Measurements from ENCODE around the gene ARL17A.
"Not testable (repeated sequence)": the region's sequence is repeated elsewhere in the genome, so short reads cannot be mapped to it uniquely, and the experiment has no call there.

ARL17A gene

GRCh38 chr17:46579083-46580075, at the start of gene ARL17A:
Gene ARL17A (minus strand): TSS chr17:46579691. CDS start chr17:46576322, 3,369 bp downstream.
- DNase-seq (ENCODE audit: low read depth), result not testable (repeated sequence)

DNA sequence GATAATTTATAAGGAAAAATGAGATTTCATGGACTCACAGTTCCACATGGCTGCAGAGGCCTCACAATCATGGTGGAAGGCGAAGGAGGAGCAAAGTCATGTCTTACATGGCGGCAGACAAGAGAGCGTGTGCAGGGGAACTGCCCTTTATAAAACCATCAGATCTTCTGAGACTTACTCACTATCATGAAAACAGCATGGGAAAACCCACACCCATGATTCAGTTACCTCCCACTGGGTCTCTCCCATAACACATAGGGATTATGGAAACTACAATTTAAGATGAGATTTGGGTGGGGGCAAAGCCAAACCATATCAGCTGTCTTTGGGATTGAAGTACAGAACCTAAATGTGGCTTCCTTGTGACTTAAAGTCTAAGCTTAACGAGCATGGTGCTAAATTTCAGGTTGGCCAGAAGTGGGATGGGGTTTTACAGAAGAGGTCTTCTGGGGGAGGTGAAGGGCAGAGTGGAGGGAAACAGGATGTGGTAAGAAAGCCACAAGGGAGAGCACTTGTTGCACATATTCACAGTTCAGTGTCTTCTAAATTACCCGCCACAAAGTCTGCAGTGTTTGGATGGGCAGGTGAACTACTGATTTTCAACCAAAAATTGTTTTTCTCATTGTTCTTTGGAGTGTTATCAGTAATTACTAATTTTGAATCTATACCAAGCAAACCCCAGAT, 49.4 kb upstream of the ARL17A start:
- DNase-seq (ENCODE audit: low read depth), result not testable (repeated sequence)

DNA sequence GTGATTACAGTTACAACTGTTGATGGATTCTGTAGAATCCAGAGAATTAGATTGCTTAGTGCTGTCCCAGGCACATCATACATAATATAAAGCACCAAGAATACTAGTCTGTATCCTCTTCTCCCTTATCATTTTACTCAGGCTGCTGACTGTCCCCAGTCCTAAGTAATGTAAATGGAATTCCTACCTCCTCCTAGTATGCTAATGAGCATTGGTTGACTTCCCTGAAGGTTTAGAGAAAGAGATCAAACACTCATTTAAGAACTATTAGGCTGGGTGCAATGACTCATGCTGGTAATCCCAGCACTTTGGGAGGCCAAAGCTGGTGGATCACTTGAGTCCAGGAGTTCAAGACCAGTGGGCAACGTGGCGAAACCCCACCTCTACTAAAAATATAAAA, 48.0 kb upstream of the ARL17A start:
- DNase-seq (ENCODE audit: low read depth), result not testable (repeated sequence)

GRCh38 chr17:46624726-46625125, 45.2 kb upstream of the ARL17A start:
- DNase-seq (ENCODE audit: low read depth), result not testable (repeated sequence)

DNA sequence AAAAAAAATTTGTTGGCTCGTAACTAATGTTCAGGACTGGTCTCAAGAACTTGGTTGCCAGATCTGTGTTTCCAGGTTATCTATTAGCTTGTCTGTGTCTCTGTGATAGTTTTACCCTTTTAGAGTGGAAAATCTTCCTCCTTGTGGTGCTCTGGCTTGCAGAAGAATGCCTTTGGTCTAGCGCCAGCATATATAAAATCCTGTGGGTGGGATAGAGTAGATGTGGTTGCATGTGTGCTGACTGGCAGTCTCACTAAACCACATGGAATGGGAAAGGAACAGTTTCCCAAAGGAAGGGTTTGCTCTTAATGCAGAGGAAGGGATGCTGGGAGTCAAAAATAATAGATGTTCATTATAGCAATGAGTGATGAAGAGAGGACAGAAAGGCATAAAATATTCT, 44.3 kb upstream of the ARL17A start:
- not testable (repeated sequence) for DNase-seq (ENCODE audit: low read depth)

DNA sequence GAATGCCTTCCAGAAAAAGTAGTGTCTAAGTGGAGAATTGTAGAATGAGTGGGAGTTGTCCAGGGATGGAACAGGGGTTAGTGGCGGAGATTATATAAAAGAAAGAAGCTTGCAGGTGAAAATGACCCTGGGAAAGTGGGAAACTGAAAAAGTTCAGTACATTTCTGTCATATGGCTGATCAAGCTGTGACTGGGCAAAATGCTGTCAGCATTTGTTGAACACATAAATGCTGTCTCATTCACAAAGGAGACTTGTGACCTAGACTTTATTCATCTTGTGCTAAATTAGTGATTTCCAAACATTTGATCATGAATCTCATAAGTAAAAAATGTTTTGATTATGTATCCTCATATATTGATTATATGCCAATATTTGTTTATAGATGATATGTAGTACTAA, 39.5 kb upstream of the ARL17A start:
- not testable (repeated sequence) for DNase-seq (ENCODE audit: low read depth)

DNA sequence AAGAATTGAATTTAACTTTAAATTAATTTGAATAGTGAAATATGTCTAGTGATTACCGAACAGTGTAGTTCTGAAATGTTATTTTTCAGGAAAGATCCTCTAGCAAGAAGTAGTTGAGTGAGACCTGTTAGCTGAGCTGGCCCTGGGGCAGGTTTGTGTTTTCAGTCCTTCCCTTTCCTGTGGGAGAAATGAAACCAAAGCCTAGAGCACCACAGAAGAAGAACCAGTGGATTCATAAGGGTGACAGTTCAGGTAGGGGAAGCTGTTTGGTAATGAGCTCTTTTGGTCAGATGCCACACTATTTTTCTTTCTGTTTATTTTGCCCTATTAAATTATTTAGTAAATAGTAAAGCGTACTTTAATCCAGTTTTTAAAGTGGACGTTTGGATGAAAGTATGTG, 37.6 kb upstream of the ARL17A start:
- not testable (repeated sequence) for DNase-seq (ENCODE audit: low read depth)

- not testable (repeated sequence) for DNase-seq (ENCODE audit: low read depth)
Measured at GRCh38 chr17:46613876-46614275, 34.4 kb upstream of the ARL17A start.

GRCh38 chr17:46611304-46611703, 31.8 kb upstream of the ARL17A start:
- DNase-seq (ENCODE audit: low read depth), result not testable (repeated sequence)

GRCh38 chr17:46603125-46603524, 23.6 kb upstream of the ARL17A start:
- not testable (repeated sequence) for DNase-seq (ENCODE audit: low read depth)

GRCh38 chr17:46600767-46601166, 21.3 kb upstream of the ARL17A start:
- not testable (repeated sequence) for DNase-seq (ENCODE audit: low read depth)

GRCh38 chr17:46598344-46598931, 18.9 kb upstream of the ARL17A start:
- DNase-seq (ENCODE audit: low read depth), result not testable (repeated sequence)

DNA sequence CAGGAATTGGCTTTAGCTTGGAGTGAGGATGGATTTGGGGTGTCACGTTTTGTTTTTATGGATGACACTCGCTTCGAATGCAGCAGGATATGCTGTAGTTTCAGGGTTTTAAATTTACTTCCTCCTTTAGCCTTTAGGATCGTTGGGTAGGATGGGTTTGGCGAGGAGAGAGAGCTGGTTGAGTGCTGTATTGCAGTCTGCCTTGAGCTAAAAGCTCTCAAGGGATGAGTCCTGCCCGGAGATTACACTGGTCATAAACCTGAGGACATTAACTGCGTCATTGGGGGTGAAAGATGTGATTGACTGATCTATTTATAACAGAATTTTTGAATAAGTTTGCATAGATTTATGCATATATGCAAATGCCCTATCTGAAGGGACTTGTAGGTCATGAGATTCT, 11.8 kb upstream of the ARL17A start:
- DNase-seq (ENCODE audit: low read depth), result not testable (repeated sequence)

- not testable (repeated sequence) for DNase-seq (ENCODE audit: low read depth)
Measured at GRCh38 chr17:46590157-46591146, 11.0 kb upstream of the ARL17A start, which contains the start of gene NSF. Gene NSF (plus strand): TSS chr17:46590669. CDS start chr17:46590776, 107 bp downstream.

DNA sequence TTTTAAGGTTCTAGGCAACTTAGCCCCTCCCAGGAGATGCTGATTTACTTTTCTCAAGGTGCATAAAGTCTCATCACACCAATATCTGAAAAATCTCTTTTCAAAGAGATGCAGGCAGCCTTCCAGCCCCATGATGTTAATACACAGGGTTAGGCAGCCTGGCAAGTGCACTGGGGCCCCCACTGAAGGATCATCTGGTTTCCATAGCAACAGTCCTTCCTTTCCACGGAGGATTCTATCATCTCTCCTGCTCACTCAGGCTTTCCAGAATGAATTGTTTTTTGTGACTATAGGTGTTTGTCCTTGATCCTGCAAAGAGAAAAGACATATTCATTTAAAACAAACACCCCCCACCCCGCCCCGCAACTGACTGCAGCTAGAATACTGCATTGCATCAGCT, 6.0 kb upstream of the ARL17A start:
- DNase-seq (ENCODE audit: low read depth), result not testable (repeated sequence)

- not testable (repeated sequence) for DNase-seq (ENCODE audit: low read depth)
Measured at GRCh38 chr17:46580082-46580481, 591 bp upstream of the ARL17A start.

DNA sequence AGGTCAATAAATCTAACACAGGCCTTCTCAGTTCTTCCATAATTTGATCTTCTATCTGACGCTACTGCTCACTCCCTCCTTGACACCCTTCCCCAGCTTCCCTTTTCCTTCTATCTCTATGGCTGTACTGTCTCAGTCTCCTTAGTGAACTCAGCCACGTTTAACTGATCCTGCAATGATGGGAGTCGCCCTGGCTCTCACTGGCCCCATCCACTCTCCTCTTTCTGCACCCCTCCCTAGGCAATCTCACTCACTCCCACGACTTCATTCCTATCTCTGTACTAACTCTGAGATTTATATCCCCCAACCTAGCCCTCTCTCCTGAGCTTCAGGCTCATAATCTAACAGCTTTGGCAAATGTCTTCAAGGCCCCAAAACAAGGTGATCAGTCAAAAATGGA, 7.7 kb downstream of the ARL17A start:
- DNase-seq (ENCODE audit: low read depth), result not testable (repeated sequence)

- not testable (repeated sequence) for DNase-seq (ENCODE audit: low read depth)
Measured at GRCh38 chr17:46566980-46567379, 12.5 kb downstream of the ARL17A start.

DNA sequence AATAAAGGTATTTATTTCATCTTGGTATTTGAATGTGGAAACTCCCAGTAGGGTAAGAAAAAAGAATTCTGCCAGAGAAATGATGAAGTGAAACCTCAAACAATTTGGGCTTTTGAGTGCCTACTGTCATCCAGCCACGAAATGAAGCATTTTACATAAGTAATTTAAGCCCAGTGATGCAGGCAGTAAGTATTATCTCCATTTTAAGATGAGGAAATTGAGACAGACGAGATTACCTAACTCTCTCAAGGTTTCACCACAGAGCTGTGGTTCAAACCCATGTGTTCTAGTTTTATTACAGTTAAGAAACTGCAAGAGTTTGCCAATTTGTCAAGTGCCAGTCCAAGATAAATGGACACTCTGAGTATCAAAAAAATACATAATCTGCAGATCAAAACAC, 13.2 kb downstream of the ARL17A start:
- not testable (repeated sequence) for DNase-seq (ENCODE audit: low read depth)

GRCh38 chr17:46560048-46560447, 19.4 kb downstream of the ARL17A start:
- not testable (repeated sequence) for DNase-seq (ENCODE audit: low read depth)

GRCh38 chr17:46559155-46559554, 20.3 kb downstream of the ARL17A start:
- not testable (repeated sequence) for DNase-seq (ENCODE audit: low read depth)
